Ovary (tissue), 9 donors: ENCODE measurements around the gene PAQR3. TPM values are rescaled to one million over a fixed set of nuclear protein-coding genes. Genes with fewer than 3 reads are reported as not detected.
A peak's percentile ranks its signal among the peaks of the same experiment; 100 is the strongest.

Experiments
- DNase-seq, 5 donors: peaks; one replicate each; pipeline ENCODE4 v3.0.0-alpha.2; 2019 to 2020
- H3K27ac ChIP-seq, 2 donors: fragments of 200-600 bp; one replicate each; pipeline versions ENCODE4 v1.5.1 to v1.8.0; 2019 to 2022
- H3K27me3 ChIP-seq: fragments of 200-600 bp; one replicate; pipeline ENCODE4 v1.8.0; 2022
- H3K36me3 ChIP-seq: fragments of 200-600 bp; sonication (generic); one replicate; pipeline ENCODE4 v1.5.1; 2019
- H3K4me1 ChIP-seq: one replicate; pipeline ENCODE4 v1.8.1; 2013; ENCODE audit warnings: mild to moderate bottlenecking, moderate library complexity; ENCODE audit not compliant: insufficient read depth
- H3K4me3 ChIP-seq: fragments of 200-600 bp; sonication (generic); one replicate; pipeline ENCODE4 v1.5.1; 2017
- H3K9me3 ChIP-seq, 2 donors: fragments of 200-600 bp in 1 of 2; sonication (generic) in 1 of 2; one replicate each; pipeline versions ENCODE4 v1.5.1 to v1.8.1; 2013 to 2019; ENCODE audit warnings: mild to moderate bottlenecking in 1 of 2, moderate library complexity in 1 of 2
- EP300 ChIP-seq: sonication (generic); formaldehyde crosslinking; IDR thresholded peaks from one replicate; pipeline ENCODE4 v1.6.1; 2017; ENCODE audit warnings: antibody characterized with exemption
- POLR2A ChIP-seq: fragments of 450-650 bp; IDR thresholded peaks from one replicate; pipeline ENCODE4 v1.6.1; 2017; ENCODE audit warnings: antibody characterized with exemption, mild to moderate bottlenecking, moderate library complexity
- WGBS, 3 donors: extraction: QIAGEN DNeasy Blood & Tissue Kit in 1 of 3; methylation state at CpG; one replicate each; pipeline versions ENCODE4 v1.1.5 to v1.1.7; 2013 to 2017; 5-methylcytosine and 5-hydroxymethylcytosine counted together
- intact Hi-C, 4 donors: fragments of 100-400 bp; cut with DNase I; formaldehyde crosslinking; loops; one replicate each; pipeline versions ENCODE4 v1.11.0 to v1.15.1; 2022 to 2023
- polyA plus RNA-seq, 2 donors: library from polyadenylated mRNA; stranded (reverse); fragments of 200-250 nt in 1 of 2; fragments of 350-450 nt in 1 of 2; fragmentation: Illumina TruSeq in 1 of 2; extraction: RNeasy Lipid Tissue Mini Kit (QIAGEN cat#74804) in 1 of 2; gene quantifications; one replicate each; pipeline ENCODE4 v1.2.3, GENCODE V29; 2013 to 2014
- total RNA-seq, 7 donors: library from RNA; depleted of rRNA in 2 of 7; stranded (reverse); fragments of >200 nt in 2 of 7; fragmentation: NEBNext Ultra II Directional in 3 of 7; extraction: Animal tissue kit (Norgen Biotek cat#: 25700) in 3 of 7; gene quantifications; one replicate each; pipeline versions ENCODE4 v1.1.0 to v1.2.4, GENCODE V29; 2016 to 2023
- TF ChIP-seq, protein P1 (sequence below), 3 donors: fragments of 450-650 bp in 2 of 3; fragments of 200-600 bp in 1 of 3; IDR thresholded peaks; one replicate each; pipeline versions ENCODE4 v1.5.1 to v1.8.0; 2016 to 2022; ENCODE audit warnings: antibody characterized with exemption in 3 of 3, mild to moderate bottlenecking in 1 of 3
- donor health status: DM: no; HTN: no; CAD: no; lungs with moderate emphysema.
- donor health status: DM: no; HTN: no; CAD: no.
- donor health status: Bipolar disorder and iron deficiency.
- donor health status: DM: yes; HTN: yes; CAD: no.
- donor health status: DM: no; HTN: no; CAD: no.
- donor health status: DM: yes; HTN: yes; CAD: no.

PAQR3 gene
- total and polyA plus RNA-seq, 9 donors = 3.4 to 13.4 (median 9.4) TPM

DNA sequence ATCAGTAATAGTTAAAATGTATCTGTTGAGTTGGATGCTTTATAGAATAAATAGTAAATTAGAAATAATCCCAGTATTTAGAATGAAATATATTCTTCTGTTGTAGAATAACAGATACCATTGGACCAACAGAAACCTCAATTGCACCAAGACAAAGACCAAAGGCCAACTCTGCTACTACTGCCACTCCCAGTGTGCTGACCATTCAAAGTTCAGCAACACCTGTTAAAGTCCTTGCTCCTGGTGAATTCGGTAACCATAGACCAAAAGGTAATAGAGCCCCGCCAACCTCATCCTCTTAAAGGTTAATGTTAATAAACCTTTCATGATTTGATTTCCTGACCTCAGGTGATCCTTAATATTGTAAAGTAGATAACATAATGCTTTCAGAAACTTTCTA lies 73.8 kb downstream of the PAQR3 start:
- H3K27ac ChIP-seq = no peak overlapping the region
- H3K27me3 ChIP-seq = no peaks in the 10 kb centered on the region
- TF ChIP-seq EP300 = no peak
- TF ChIP-seq POLR2A = no peak
- TF ChIP-seq, protein P1, sequence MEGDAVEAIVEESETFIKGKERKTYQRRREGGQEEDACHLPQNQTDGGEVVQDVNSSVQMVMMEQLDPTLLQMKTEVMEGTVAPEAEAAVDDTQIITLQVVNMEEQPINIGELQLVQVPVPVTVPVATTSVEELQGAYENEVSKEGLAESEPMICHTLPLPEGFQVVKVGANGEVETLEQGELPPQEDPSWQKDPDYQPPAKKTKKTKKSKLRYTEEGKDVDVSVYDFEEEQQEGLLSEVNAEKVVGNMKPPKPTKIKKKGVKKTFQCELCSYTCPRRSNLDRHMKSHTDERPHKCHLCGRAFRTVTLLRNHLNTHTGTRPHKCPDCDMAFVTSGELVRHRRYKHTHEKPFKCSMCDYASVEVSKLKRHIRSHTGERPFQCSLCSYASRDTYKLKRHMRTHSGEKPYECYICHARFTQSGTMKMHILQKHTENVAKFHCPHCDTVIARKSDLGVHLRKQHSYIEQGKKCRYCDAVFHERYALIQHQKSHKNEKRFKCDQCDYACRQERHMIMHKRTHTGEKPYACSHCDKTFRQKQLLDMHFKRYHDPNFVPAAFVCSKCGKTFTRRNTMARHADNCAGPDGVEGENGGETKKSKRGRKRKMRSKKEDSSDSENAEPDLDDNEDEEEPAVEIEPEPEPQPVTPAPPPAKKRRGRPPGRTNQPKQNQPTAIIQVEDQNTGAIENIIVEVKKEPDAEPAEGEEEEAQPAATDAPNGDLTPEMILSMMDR (IDR thresholded peaks at IDR 0.05) = no peak
- intact Hi-C loops = loop anchor here in 3 of 4 donors (10.0 kb wide), 1 partner anchor 251 kb away; no protein-coding TSS in a partner anchor
- no peaks in the 10 kb centered on the region for H3K4me1 ChIP-seq
- no peak overlapping the region for H3K4me3 ChIP-seq
- no peaks in the 10 kb centered on the region for H3K36me3 ChIP-seq
- DNase-seq = no peak
- 96 to 100% (median 96%) methylated on average over 2 of the region's 2 CpGs for WGBS, 3 donors
- H3K9me3 ChIP-seq = no peaks in the 10 kb centered on the region

DNA sequence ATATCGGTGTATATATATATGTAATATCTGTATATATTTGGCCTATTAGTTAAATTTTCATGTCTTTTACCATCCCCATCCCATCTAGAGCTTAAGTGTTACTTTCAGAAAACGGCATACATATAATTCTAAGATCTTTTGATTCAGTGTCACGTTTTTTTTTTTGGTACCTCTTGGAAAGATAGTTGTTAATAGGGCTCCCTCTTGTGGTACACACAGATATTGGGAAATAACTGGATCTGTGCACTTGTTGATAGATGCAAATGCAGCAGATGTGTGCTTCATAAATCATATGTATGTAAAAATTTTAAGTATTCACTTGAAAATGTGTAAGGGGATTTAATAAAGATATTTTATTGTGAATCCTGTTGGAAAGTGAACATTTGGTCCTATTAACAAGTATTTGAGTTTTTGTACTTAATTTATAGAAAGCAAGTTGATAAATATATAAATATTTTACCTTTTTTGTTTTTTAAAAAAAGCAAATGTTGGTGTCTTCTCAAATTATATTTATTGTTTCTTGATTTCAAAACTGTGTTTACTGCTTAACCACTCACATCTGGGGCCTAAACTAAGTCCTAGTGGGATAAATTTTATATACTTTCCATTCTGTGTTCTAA lies 74.7 kb downstream of the PAQR3 start:
- Histone ChIP-seq H3K36me3 (no peaks in the 10 kb centered on the region), H3K4me3 (no peak overlapping the region), H3K27ac (no peak overlapping the region), H3K27me3 (no peaks in the 10 kb centered on the region), H3K9me3 (no peaks in the 10 kb centered on the region), H3K4me1 (no peaks in the 10 kb centered on the region)
- 30 to 32% (median 32%) methylated on average over 3 of the region's 3 CpGs for WGBS, 3 donors
- DNase-seq = no peak
- TF ChIP-seq, protein P1 (IDR thresholded peaks at IDR 0.05) = peak in 2 of 3 donors; percentile 63 to 67
- TF ChIP-seq EP300 = no peak
- intact Hi-C loops = loop anchor here in 3 of 4 donors (10.0 kb wide), 1 partner anchor 250 kb away; no protein-coding TSS in a partner anchor

DNA sequence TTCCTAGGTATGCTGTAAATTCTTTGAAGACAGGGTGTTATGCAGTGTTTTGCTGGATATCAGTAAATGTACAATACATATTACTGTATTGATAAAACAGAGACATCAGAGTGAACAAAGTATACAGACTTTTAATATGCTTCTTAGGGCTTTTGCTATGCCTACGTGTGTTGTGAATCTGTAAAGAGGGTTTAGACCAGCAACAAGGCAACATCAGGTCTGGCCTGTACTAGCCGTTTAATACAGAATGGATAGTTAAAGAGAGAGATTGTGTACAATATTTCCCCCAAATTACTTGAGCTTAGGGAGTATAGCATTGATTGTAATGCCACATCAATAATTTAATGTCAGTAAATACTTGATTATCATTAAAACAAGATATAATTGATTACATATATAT lies 75.2 kb downstream of the PAQR3 start:
- 65 to 70% (median 67%) methylated on average over 2 of the region's 2 CpGs for WGBS, 3 donors
- intact Hi-C loops = loop anchor here in 3 of 4 donors (10.0 kb wide), 1 partner anchor 249 kb away; no protein-coding TSS in a partner anchor
- no peak for DNase-seq

DNA sequence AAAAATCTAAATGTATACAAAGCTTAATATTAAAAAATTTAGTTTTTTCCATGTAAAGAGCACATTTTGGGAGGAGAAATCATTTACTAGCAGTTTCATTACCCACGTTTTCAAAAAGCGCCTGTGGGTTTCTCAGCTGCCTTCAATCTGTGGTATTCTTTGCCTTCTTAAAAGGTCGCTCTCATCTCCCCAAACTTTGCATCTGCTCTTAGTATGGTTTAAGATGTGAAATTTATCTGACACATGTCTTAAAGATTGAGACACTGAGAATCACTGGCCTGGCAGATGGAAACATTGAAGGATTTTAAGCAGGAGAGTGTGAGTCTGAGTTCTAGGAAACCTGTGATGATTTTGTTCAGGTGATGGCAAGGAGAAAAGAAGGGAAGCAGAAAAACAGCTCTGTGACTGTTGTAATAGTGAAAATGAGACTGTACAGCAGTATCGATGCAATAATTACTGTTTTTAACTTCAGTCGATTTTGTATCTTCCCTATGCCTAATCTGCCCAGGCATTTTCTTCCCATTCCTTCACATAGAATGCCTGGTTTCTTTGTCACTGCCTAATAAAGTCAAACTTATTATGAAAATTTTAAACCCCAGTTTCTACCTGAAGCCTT lies 75.9 kb downstream of the PAQR3 start:
- TF ChIP-seq POLR2A (no peak), EP300 (no peak)
- TF ChIP-seq, protein P1 (IDR thresholded peaks at IDR 0.05) = no peak
- no peaks in the 10 kb centered on the region for H3K9me3 ChIP-seq
- H3K4me1 ChIP-seq = no peaks in the 10 kb centered on the region
- DNase-seq = no peak
- H3K4me3 ChIP-seq = no peak overlapping the region
- intact Hi-C loops = loop anchor here in 3 of 4 donors (10.0 kb wide), 1 partner anchor 249 kb away; no protein-coding TSS in a partner anchor
- no peak overlapping the region for H3K27ac ChIP-seq
- 84 to 86% (median 85%) methylated on average over 5 of the region's 5 CpGs for WGBS, 3 donors
- no peaks in the 10 kb centered on the region for H3K27me3 ChIP-seq
- H3K36me3 ChIP-seq = no peaks in the 10 kb centered on the region

More for the DNA sequence above, 75.2 kb downstream of the PAQR3 start:
- Histone ChIP-seq H3K4me1 (no peaks in the 10 kb centered on the region), H3K4me3 (no peak overlapping the region), H3K36me3 (no peaks in the 10 kb centered on the region), H3K27ac (no peak overlapping the region), H3K9me3 (no peaks in the 10 kb centered on the region), H3K27me3 (no peaks in the 10 kb centered on the region)
- no peak for TF ChIP-seq POLR2A
- TF ChIP-seq EP300 = no peak
- TF ChIP-seq, protein P1 (IDR thresholded peaks at IDR 0.05) = no peak
